CD4-positive, alpha-beta T cell treated with Interleukin-1 beta for 1 hour (primary cell): ENCODE results near the gene PROP1.
"Not testable (repeated sequence)": the region's sequence is repeated elsewhere in the genome, so short reads cannot be mapped to it uniquely, and the experiment has no call there.

Experiments
- DNase-seq, 2 donors: peaks; one replicate each; pipeline ENCODE4 v3.0.0-alpha.2; 2020 to 2022

The PROP1 gene

GRCh38 chr5:177943805-177944736 lies 52.0 kb downstream of the PROP1 start:
- DNase-seq = peak; percentile 20 to 37

GRCh38 chr5:177942896-177943295 lies 53.1 kb downstream of the PROP1 start:
- not testable (repeated sequence) for DNase-seq
